Measurements from ENCODE around the gene RAD51B. TPM values are rescaled to one million over a fixed set of nuclear protein-coding genes. Genes with fewer than 3 reads are reported as not detected.
"Not testable (repeated sequence)": the region's sequence is repeated elsewhere in the genome, so short reads cannot be mapped to it uniquely, and the experiment has no call there.

Gene RAD51B
- total RNA-seq, 2 donors from 2014 or later = 37.0 to 49.7 TPM

DNA sequence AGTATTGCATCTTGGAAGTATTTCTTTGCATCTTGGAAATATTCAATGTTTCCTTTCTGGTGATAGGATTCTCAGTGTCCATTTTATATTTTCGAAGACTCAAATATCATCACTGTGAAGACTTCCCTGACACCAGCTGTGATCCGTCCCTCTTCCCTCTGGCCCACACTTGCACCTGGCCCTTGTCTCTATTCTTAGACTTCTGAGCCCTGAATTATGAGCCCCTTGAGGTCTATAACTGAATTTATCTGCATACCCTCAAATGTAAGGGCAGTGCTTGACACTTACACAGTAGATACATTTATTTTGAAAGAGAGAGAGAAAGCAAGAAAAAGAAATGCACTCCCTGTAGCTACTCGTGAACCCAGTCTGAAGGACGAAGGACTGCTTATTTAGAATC lies 596.6 kb downstream of the RAD51B start:
- Mint-ChIP-seq H3K9me3 (no peaks in the 10 kb centered on the region), H3K36me3 (ENCODE audit: low read depth) (no peaks in the 10 kb centered on the region), H3K4me1 (peaks cover 6% of the 10 kb centered on the region)

DNA sequence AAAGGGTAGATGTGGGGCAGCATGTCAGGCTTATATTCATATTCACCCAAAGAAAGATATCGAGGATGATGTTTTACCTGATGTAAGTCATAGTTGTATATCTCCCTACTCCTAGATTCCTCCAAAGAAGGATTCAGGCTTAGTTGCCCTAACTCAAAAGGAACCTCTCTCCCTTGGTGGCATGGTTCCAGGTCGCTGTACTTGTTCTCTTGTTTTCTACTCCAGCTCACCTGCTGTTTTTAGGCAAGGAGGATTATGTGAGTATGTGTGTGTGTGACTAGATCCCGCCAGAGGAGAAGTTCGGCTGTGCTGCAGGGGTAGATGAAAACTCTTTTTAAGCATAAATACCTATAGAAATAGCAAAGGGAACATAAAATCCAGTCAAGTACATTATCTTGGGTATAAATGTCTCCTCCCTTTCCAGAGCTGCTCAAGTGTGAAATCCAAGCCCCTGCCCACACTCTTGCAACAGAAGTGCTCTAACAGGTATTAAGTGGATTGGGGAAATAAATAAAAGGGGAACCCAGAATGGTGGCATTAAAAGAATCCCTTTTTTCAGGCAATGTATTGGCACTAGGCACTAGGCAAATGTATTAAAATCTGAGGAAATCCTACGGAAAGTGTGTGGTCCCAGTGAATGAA lies 597.6 kb downstream of the RAD51B start:
- no peaks in the 10 kb centered on the region for H3K36me3 Mint-ChIP-seq (ENCODE audit: low read depth)
- H3K27me3 Mint-ChIP-seq = no peaks in the 10 kb centered on the region
- peaks cover 6% of the 10 kb centered on the region for H3K4me1 Mint-ChIP-seq
- no peak overlapping the region for H3K27ac Mint-ChIP-seq
- ATAC-seq (replicated peaks) = no peak
- no peaks in the 10 kb centered on the region for H3K9me3 Mint-ChIP-seq
- no peak overlapping the region for H3K4me3 Mint-ChIP-seq

More for the DNA sequence above, 596.6 kb downstream of the RAD51B start:
- H3K4me3 Mint-ChIP-seq = no peak overlapping the region
- no peak for ATAC-seq (replicated peaks)
- no peaks in the 10 kb centered on the region for H3K27me3 Mint-ChIP-seq
- H3K27ac Mint-ChIP-seq = no peak overlapping the region

DNA sequence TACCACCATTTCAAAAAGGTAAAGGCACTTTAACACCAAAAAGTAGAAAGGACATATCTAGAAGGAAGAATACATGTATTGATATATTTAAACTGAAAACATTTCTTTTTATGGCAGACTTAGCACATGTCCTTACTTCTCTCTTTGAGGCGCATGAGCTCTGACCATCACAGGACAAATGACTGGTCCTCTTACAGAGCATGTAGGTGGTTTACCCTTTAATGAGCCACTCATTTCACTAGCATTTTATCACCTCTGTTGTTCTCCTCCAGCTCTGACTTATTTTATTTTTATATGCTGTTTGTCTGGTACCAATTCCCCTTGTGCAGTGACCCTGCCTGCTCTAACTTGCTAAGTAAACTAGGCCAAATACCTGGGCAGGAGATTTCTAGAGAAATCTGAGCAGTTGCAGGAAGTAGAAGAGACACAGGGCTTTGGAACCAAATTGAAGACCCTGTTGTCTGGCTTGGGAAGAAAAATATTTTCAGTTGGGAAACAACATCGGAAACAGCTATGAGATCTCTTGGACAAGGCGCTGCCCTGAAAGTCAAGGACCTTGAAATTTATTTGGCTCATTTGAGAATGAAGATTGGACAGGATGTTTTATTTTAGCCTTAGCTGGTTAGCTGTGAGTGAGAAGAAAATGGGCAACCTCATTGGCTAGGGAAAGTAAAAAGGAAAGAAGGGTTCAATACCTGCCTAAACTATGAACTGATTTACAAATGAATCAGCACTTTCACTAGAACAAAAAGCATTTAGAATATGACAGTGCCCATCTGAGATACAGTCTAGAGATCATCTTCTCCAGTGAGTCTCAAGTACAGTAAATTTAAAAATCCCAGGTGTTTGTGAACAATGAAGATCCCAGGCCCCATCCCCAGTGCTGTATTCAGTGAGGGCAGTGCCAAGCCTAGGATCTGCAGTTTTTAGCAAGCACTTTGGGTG lies 598.9 kb downstream of the RAD51B start:
- Mint-ChIP-seq H3K4me1 (peaks cover 6% of the 10 kb centered on the region), H3K4me3 (no peak overlapping the region), H3K27me3 (no peaks in the 10 kb centered on the region), H3K9me3 (no peaks in the 10 kb centered on the region), H3K27ac (no peak overlapping the region), H3K36me3 (ENCODE audit: low read depth) (no peaks in the 10 kb centered on the region)
- ATAC-seq (replicated peaks) = no peak

DNA sequence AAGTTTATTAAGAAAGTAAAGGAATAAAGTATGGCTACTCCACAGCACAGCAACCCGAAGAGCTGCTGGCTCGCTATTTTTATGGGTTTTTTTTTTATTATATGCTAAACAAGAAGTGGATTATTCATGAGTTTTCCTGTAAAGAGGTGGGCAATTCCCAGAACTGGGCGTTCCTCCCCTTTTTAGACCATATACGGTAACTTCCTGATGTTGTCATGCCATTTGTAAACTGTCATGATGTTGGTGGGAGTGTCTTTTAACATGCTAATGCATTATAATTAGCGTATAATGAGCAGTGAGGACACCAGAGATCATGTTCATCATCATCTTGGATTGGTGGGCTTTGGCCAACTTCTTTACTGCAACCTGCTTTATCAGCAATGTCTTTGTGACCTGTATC lies 600.8 kb downstream of the RAD51B start:
- H3K27me3 Mint-ChIP-seq = no peaks in the 10 kb centered on the region
- H3K27ac Mint-ChIP-seq = no peak overlapping the region
- H3K4me1 Mint-ChIP-seq = peaks cover 6% of the 10 kb centered on the region
- H3K4me3 Mint-ChIP-seq = no peak overlapping the region
- no peak for ATAC-seq (replicated peaks)
- H3K36me3 Mint-ChIP-seq (ENCODE audit: low read depth) = no peaks in the 10 kb centered on the region
- H3K9me3 Mint-ChIP-seq = no peaks in the 10 kb centered on the region

DNA sequence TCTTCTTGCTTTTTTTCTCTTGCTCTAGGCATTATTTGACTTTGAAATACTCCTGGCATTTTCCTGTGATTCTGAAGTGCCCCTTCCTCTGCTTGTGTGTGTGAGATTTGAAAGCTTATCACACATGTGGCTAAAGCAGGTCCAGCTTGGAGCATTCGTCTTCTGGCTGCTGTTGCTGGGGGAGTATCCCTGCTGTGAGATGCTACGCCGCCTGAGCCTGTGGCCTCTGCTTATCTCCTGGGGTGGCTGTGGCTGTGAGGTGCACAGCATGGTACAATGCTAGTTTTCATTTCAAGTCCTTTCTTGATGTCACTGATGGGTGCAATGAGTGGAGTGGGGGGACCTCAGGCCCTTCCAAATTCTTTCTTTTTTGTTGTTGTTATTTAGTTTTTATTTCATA lies 601.5 kb downstream of the RAD51B start:
- Mint-ChIP-seq H3K36me3 (ENCODE audit: low read depth) (no peaks in the 10 kb centered on the region), H3K4me3 (no peak overlapping the region), H3K4me1 (peaks cover 6% of the 10 kb centered on the region), H3K9me3 (no peaks in the 10 kb centered on the region), H3K27me3 (no peaks in the 10 kb centered on the region), H3K27ac (no peak overlapping the region)
- ATAC-seq (replicated peaks) = no peak

DNA sequence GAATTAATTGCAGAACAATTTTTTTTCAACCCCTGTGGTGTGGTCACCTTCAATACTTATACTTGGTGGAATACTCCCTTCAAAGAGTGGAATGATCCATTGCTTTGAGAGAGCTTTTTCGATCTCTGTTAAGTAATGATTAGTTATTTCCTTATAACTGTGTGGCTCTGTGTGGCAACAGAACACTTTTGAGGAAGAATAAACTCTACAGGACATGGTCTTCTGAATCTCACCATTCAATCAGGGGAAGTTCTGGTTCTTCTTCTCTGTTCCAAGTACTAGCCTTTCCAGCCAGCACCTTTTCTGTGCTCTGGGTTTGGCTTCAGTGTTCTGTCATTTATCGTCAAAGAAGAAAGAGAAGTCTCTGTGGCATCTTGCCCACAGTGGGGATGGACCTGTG lies 604.1 kb downstream of the RAD51B start:
- ATAC-seq (replicated peaks) = no peak
- H3K4me3 Mint-ChIP-seq = no peak overlapping the region
- H3K27me3 Mint-ChIP-seq = no peaks in the 10 kb centered on the region
- H3K9me3 Mint-ChIP-seq = no peaks in the 10 kb centered on the region
- H3K36me3 Mint-ChIP-seq (ENCODE audit: low read depth) = no peaks in the 10 kb centered on the region
- H3K4me1 Mint-ChIP-seq = peaks cover 6% of the 10 kb centered on the region
- H3K27ac Mint-ChIP-seq = no peak overlapping the region

DNA sequence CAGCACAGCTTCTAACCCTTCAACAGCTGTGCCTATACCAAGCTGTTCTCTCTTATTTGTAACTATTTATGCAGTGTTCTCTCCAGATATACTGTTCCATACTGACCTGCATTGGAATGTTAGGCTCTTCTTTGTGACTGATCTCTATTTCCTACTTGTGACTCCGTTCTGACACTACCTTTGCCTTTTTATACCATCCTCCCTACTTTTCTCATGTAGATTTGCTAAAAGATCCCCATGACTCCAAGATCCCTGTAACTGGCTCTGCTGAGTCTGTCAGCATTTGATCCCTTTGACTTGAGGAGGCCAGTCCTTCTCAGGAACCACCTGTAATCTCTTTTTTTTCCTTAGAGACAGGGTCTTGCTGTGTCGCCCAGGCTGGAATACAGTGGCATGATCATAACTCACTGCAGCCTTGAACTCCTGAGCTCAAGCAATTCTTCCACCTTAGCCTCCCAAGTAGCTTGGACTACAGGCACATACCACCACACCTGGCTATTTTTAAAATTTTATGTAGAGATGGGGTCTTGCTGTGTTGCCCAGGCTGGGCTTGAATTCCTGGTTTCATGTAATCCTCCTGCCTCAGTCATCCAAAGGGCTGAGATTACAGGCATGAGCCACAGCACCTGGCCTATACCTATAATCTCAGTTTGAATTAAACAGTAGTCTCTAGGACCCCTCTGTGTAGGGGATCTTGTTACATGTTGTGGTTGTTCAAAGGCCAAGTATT lies 605.0 kb downstream of the RAD51B start:
- no peaks in the 10 kb centered on the region for H3K27me3 Mint-ChIP-seq
- ATAC-seq (replicated peaks) = no peak
- no peak overlapping the region for H3K27ac Mint-ChIP-seq
- no peaks in the 10 kb centered on the region for H3K36me3 Mint-ChIP-seq (ENCODE audit: low read depth)
- peaks cover 2% of the 10 kb centered on the region for H3K4me1 Mint-ChIP-seq
- no peaks in the 10 kb centered on the region for H3K9me3 Mint-ChIP-seq
- no peak overlapping the region for H3K4me3 Mint-ChIP-seq

DNA sequence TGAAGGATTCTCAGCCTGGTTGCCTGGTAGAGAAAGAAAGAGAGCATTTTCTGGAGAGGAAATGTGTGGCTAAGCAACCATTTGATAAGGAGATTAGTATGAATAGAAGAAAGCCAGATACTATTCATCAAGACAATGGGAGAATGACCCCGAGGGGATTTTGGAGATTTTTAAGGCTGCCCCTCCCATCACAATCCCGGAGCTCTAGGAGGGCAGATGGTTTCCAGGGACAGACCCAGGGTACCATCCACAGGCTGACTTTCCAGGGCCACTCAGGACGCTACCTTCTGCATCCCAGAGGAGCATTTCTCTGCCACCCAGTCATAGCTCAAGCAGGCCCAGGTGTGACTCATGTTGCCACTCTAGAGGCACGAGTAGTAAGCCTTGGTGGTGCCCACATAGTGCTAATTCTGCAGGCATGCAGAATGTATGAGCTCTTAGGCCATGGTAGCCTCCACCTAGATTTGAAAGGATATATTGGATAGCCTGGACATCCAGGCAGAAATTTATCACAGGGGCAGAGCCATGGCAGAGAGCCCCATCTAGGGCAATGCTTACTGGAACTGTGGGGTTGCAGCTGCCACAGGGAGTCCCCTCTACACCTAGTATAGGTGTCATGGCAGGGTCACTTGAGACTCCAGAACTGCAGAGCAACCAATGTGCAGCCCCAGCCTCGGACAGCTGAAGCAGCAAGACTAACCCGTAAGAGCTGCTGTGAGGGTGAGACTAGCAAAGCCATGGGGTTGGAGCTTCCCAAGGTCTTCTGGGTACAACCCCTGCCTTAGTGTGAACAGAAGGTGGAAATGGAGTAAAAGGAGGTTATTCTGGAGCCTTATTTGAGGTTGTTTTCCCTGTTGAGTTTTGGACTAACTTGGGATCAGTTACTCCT lies 607.3 kb downstream of the RAD51B start:
- no peaks in the 10 kb centered on the region for H3K9me3 Mint-ChIP-seq
- no peak for ATAC-seq (replicated peaks)
- no peaks in the 10 kb centered on the region for H3K27me3 Mint-ChIP-seq
- no peak overlapping the region for H3K4me3 Mint-ChIP-seq
- no peaks in the 10 kb centered on the region for H3K4me1 Mint-ChIP-seq
- no peaks in the 10 kb centered on the region for H3K36me3 Mint-ChIP-seq (ENCODE audit: low read depth)
- no peak overlapping the region for H3K27ac Mint-ChIP-seq

DNA sequence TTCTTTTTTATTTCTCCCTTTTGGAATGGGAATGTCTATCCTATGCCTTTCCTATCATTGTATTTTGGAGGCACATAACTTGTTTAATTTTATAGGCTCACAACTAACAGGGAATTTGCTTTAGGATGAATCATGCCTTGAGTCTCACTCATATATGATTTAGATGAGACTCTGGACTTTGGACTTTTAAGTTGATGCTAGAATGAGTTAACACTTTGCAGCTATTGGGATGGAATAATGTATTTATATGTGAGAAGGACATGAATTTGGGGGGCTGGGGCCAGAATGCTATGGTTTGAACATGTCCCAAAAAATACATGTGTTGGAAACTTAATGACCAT lies 607.9 kb downstream of the RAD51B start:
- Mint-ChIP-seq H3K27ac (no peak overlapping the region), H3K27me3 (no peaks in the 10 kb centered on the region), H3K4me1 (no peaks in the 10 kb centered on the region), H3K36me3 (ENCODE audit: low read depth) (no peaks in the 10 kb centered on the region), H3K4me3 (no peak overlapping the region), H3K9me3 (no peaks in the 10 kb centered on the region)
- no peak for ATAC-seq (replicated peaks)

DNA sequence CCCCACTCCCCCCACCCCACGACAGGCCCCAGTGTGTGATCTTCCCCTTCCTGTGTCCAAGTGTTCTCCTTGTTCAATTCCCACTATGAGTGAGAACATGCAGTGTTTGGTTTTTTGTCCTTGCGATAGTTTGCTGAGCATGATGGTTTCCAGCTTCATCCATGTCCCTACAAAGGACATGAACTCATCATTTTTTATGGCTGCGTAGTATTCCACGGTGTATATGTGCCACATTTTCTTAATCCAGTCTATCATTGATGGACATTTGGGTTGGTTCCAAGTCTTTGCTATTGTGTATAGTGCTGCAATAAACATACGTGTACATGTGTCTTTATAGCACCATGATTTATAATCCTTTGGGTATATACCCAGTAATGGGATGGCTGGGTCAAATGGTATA lies 609.3 kb downstream of the RAD51B start:
- H3K4me3 Mint-ChIP-seq; H3K36me3 Mint-ChIP-seq (ENCODE audit: low read depth); H3K27ac Mint-ChIP-seq; ATAC-seq (replicated peaks); H3K4me1 Mint-ChIP-seq; H3K9me3 Mint-ChIP-seq; H3K27me3 Mint-ChIP-seq: not testable (repeated sequence)

DNA sequence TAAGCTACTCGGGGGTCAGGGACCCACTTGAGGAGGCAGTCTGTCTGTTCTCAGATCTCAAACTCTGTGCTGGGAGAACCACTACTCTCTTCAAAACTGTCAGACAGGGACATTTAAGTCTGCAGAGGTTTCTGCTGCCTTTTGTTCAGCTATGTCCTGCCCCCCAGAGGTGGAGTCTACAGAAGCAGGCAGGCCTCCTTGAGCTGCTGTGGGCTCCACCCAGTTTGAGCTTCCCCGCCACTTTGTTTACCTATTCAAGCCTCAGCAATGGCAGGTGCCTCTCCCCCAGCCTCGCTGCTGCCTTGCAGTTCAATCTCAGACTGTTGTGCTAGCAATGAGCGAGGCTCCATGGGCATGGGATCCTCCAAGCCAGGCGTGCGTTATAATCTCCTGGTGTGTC lies 614.6 kb downstream of the RAD51B start:
- not testable (repeated sequence) for ATAC-seq (replicated peaks); H3K4me3 Mint-ChIP-seq; H3K9me3 Mint-ChIP-seq; H3K27ac Mint-ChIP-seq; H3K36me3 Mint-ChIP-seq (ENCODE audit: low read depth); H3K27me3 Mint-ChIP-seq; H3K4me1 Mint-ChIP-seq

DNA sequence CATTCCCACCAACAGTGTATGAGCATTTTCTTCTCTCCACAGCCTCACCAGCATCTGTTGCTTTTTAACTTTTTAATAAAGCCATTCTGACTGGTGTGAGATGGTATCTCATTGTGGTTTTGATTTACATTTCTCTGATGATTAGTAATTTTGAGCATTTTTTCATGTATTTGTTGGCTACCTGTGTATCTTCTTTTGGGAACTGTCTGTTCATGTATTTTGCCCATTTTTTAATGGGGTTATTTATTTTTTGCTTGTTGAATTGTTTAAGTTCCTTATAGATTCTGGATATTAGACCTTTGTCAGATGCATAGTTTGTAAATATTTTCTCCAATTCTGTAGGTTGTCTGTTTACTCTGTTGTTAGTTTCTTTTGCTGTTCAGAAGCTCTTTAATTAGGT lies 616.1 kb downstream of the RAD51B start:
- ATAC-seq (replicated peaks); H3K9me3 Mint-ChIP-seq; H3K27ac Mint-ChIP-seq; H3K4me3 Mint-ChIP-seq; H3K27me3 Mint-ChIP-seq; H3K36me3 Mint-ChIP-seq (ENCODE audit: low read depth); H3K4me1 Mint-ChIP-seq: not testable (repeated sequence)

DNA sequence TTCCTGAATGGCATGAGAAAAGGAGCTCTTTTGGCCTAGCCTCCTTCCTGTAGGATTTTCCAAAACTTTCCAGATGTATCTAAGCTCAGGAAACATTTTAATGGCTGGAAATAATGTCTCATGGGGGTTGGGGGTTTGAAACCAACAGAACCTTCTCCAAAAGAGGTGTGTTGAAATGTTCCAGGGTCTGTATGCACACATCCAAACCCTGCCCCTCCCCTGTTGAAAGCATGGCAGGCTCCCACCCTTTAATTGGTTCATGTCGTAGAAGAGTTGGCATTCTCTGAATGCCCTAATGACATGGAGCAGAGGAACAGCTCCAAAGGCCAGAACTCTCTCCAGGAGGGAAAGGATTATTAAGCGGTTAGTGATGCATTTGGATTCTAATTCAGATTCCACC lies 620.1 kb downstream of the RAD51B start:
- H3K27me3 Mint-ChIP-seq = no peaks in the 10 kb centered on the region
- no peak for ATAC-seq (replicated peaks)
- no peaks in the 10 kb centered on the region for H3K36me3 Mint-ChIP-seq (ENCODE audit: low read depth)
- H3K9me3 Mint-ChIP-seq = peaks cover 6% of the 10 kb centered on the region
- H3K4me3 Mint-ChIP-seq = no peak overlapping the region
- no peaks in the 10 kb centered on the region for H3K4me1 Mint-ChIP-seq
- no peak overlapping the region for H3K27ac Mint-ChIP-seq

DNA sequence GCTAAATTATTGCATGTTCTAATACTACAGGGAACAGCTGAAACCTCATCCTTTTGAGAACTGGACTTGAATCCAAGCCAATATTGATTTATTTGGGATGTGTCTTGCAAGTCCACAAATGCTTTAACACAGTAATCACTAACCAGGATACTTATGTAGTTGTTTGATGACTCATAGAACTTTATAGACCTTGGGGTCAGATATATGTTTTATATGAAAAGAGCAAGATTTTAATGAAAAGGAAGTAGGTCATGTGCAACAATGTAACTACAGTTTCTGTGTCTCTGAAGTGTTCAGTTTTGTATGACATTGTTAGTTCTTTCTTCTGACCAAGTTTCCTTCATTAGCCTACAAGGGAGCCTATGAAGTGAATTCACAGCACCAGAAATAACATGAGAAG lies 621.2 kb downstream of the RAD51B start:
- H3K4me1 Mint-ChIP-seq = no peaks in the 10 kb centered on the region
- H3K36me3 Mint-ChIP-seq (ENCODE audit: low read depth) = no peaks in the 10 kb centered on the region
- H3K4me3 Mint-ChIP-seq = no peak overlapping the region
- H3K9me3 Mint-ChIP-seq = peaks cover 6% of the 10 kb centered on the region
- ATAC-seq (replicated peaks) = no peak
- H3K27ac Mint-ChIP-seq = no peak overlapping the region
- H3K27me3 Mint-ChIP-seq = no peaks in the 10 kb centered on the region

Data from activated T-helper 17 cell treated with anti-CD3 and anti-CD28 coated beads, Interleukin-2, amount 50 U/mL, for 72 hours (primary cell).